Measurements from ENCODE around the gene TRPT1. TPM values are rescaled to one million over a fixed set of nuclear protein-coding genes. Genes with fewer than 3 reads are reported as not detected.

TRPT1 gene
- total RNA-seq, 2 donors from 2014 or later = 45.6 to 60.4 TPM

DNA sequence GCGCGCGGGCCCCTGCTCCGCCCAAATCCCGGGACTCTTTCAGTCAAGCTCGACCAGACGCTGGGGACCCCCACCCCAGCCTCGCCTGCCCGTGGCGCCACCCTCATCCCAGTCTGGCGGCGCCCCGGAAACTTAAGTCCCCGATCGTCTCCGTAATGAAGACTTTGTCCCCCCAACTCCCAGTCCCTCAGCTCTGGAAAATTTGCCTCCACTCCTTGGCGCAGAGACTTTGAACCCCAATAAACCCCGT lies 25.7 kb upstream of the TRPT1 start:
- Histone ChIP-seq H3K9ac (ENCODE audit: extremely low read depth, low read length, poor library complexity, severe bottlenecking) (peak overlapping the region; percentile 69), H3K27ac (ENCODE audit: low read depth, low read length) (no peak overlapping the region), H3K4me3 (ENCODE audit: low read length) (peak overlapping the region; percentile 94), H3K4me1 (ENCODE audit: control insufficient read depth, insufficient read depth, low read length) (peaks cover 11% of the 10 kb centered on the region), H3K36me3 (ENCODE audit: control insufficient read depth, insufficient read depth, low read length) (peaks cover 32% of the 10 kb centered on the region), H3K27me3 (ENCODE audit: control insufficient read depth, insufficient read depth, low read length, poor library complexity, severe bottlenecking) (no peaks in the 10 kb centered on the region), H3K9me3 (ENCODE audit: control insufficient read depth, low read length) (no peaks in the 10 kb centered on the region)
- no peaks in the 10 kb centered on the region for H3K27me3 Mint-ChIP-seq (ENCODE audit: insufficient read depth)
- peak overlapping the region; percentile 86 for H3K4me3 Mint-ChIP-seq
- no peak for TF ChIP-seq CTCF (conservative IDR thresholded peaks at IDR 0.05)
- H3K4me1 Mint-ChIP-seq = peaks cover 29% of the 10 kb centered on the region
- H3K36me3 Mint-ChIP-seq (ENCODE audit: low read depth) = peaks cover 13% of the 10 kb centered on the region
- DNase-seq = no peak
- peak overlapping the region; percentile 85 for H3K27ac Mint-ChIP-seq
- 0% methylated on average over 16 to 18 of the region's 18 CpGs for WGBS, 2 experiments (ENCODE audit: insufficient coverage in 1 of 2, insufficient read length in 1 of 2)
- no peaks in the 10 kb centered on the region for H3K9me3 Mint-ChIP-seq

DNA sequence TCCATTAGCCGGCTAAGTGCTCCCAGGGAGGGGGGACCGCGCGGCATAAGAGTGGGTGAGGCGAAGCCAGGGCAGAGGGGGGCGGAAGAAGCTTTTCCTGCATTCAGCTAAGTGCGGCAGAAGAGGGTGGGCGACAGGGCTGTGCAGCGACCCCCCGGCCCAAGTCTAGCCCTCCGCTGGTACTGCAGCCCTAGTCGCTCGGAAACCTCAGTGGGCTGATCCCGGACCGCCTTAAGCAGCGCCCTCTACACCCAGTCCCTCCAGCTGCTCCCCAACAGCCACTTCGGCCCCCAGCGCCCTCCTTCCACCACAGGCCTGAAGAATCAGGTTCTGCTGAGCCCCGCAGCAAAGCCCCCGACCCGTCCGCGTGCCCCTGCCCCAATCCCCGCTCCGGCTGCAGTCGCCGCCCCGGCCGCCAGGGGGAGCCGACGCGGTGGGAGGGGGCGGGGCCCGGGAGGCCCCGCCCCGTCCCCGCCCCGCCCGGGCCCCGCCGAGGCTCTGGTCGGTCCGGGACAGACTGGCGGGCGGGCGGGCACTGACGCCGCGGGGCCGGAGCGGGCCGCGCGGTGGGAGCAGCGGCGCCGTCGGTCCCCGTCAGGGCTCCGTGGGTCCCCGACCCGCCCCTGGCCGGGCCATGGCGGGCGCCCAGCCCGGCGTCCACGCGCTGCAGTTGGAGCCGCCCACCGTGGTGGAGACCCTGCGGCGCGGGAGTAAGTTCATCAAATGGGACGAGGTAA lies 25.2 kb upstream of the TRPT1 start, which contains the start of gene PLCB3:
Gene PLCB3, plus strand, starts transcription at position 515 of the 737 bp plus-strand sequence. Its CDS starts 120 bp downstream, at position 635.
- Mint-ChIP-seq H3K27me3 (ENCODE audit: insufficient read depth) (no peaks in the 10 kb centered on the region), H3K36me3 (ENCODE audit: low read depth) (peaks cover 9% of the 10 kb centered on the region), H3K27ac (peak within 1 kb of the TSS; percentile 85), H3K4me1 (peaks cover 29% of the 10 kb centered on the region), H3K4me3 (peak within 1 kb of the TSS; percentile 86), H3K9me3 (no peaks in the 10 kb centered on the region)
- Histone ChIP-seq H3K27me3 (ENCODE audit: control insufficient read depth, insufficient read depth, low read length, poor library complexity, severe bottlenecking) (no peaks in the 10 kb centered on the region), H3K36me3 (ENCODE audit: control insufficient read depth, insufficient read depth, low read length) (peaks cover 27% of the 10 kb centered on the region), H3K4me3 (ENCODE audit: low read length) (peak within 1 kb of the TSS; percentile 94), H3K4me1 (ENCODE audit: control insufficient read depth, insufficient read depth, low read length) (peaks cover 11% of the 10 kb centered on the region), H3K9ac (ENCODE audit: extremely low read depth, low read length, poor library complexity, severe bottlenecking) (peak within 1 kb of the TSS; percentile 69), H3K9me3 (ENCODE audit: control insufficient read depth, low read length) (no peaks in the 10 kb centered on the region), H3K27ac (ENCODE audit: low read depth, low read length) (no peak within 1 kb of the TSS)
- WGBS, 2 experiments (ENCODE audit: insufficient coverage in 1 of 2, insufficient read length in 1 of 2) = 1% methylated on average over 40 to 75 of the region's 75 CpGs
- DNase-seq = peak; percentile 91
- TF ChIP-seq CTCF (conservative IDR thresholded peaks at IDR 0.05) = peak; percentile 87

DNA sequence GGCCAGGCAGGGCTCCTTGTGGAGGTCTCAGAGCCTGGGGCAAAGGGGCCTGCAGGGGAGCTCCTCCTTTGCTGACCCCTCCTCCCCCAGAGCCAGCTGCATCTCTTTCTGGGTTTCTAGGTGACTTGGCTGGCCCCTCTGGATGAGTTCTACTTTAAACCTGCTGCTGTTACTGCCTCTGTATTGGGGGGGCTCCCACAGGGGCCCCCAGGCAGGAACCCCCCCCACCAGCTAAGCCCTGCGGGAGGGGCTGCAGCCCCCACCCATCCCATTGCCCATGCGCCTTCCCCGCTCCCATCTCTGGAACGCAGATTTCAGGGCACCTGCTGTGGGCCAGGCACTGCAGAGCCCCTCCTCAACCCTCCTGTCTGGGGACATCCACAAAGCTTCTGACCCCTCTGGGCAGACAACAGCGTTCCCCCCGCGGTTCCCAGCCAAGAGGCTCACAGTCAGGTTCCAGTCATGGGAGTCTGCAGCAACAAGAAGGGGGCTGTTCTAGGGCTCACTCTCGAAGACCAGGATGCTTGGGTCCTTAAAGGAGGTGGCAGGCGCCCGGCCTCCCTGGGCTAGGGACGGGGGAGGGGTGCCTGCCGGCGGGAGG lies 24.5 kb upstream of the TRPT1 start:
- H3K9me3 Mint-ChIP-seq = no peaks in the 10 kb centered on the region
- no peak overlapping the region for H3K27ac Mint-ChIP-seq
- DNase-seq = no peak
- Histone ChIP-seq H3K36me3 (ENCODE audit: control insufficient read depth, insufficient read depth, low read length) (peaks cover 20% of the 10 kb centered on the region), H3K4me3 (ENCODE audit: low read length) (peak overlapping the region; percentile 73), H3K27me3 (ENCODE audit: control insufficient read depth, insufficient read depth, low read length, poor library complexity, severe bottlenecking) (no peaks in the 10 kb centered on the region), H3K9ac (ENCODE audit: extremely low read depth, low read length, poor library complexity, severe bottlenecking) (no peak overlapping the region), H3K27ac (ENCODE audit: low read depth, low read length) (no peak overlapping the region), H3K9me3 (ENCODE audit: control insufficient read depth, low read length) (no peaks in the 10 kb centered on the region), H3K4me1 (ENCODE audit: control insufficient read depth, insufficient read depth, low read length) (peaks cover 11% of the 10 kb centered on the region)
- H3K36me3 Mint-ChIP-seq (ENCODE audit: low read depth) = peaks cover 8% of the 10 kb centered on the region
- peak overlapping the region; percentile 86 for H3K4me3 Mint-ChIP-seq
- WGBS, 2 experiments (ENCODE audit: insufficient coverage in 1 of 2, insufficient read length in 1 of 2) = 4 to 18% methylated on average over 3 to 13 of the region's 13 CpGs
- peaks cover 29% of the 10 kb centered on the region for H3K4me1 Mint-ChIP-seq
- no peak for TF ChIP-seq CTCF (conservative IDR thresholded peaks at IDR 0.05)
- no peaks in the 10 kb centered on the region for H3K27me3 Mint-ChIP-seq (ENCODE audit: insufficient read depth)
